ENCODE results near the gene LIPK.

DNA sequence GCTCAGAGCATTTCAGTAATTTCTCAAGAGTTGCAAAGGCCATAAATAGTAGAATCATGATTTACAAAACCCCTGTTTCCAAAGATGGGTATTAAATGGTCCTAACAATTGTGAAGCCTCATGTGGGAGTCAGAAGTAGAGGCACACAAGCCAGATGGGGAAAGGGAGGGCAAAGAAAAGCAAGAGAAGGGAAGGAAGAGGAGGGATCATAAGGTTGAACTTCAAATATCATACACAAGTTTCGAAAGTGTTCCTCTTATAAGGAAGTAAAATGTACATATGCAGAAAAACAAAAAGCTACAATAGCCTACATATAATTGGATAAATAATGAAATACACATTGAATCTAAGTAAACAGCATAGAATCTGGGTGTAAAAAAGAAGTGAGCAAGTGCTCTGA, 59.8 kb downstream of the LIPK start:
- TF ChIP-seq CTCF (IDR thresholded peaks at IDR 0.05; ENCODE audit: low read depth, low read length, poor library complexity, severe bottlenecking) (no peak), EZH2phosphoT487 (IDR thresholded peaks at IDR 0.05; ENCODE audit: borderline replicate concordance, low read length) (no peak)

Data from DOHH2 (cell line).